RKO (cell line): ENCODE data around the gene AHDC1.
"Not testable (repeated sequence)": the region's sequence is repeated elsewhere in the genome, so short reads cannot be mapped to it uniquely, and the experiment has no call there.

Source experiments
- DNase-seq: peaks from one replicate; pipeline ENCODE4 v3.0.0-alpha.2; 2016; ENCODE audit warnings: low spot score

The AHDC1 gene

GRCh38 chr1:27632387-27633297, 28.7 kb upstream of the AHDC1 start:
- no peak for DNase-seq

GRCh38 chr1:27630859-27631491, 27.0 kb upstream of the AHDC1 start:
- DNase-seq, result no peak

GRCh38 chr1:27628712-27629111, 24.8 kb upstream of the AHDC1 start:
- DNase-seq, result no peak

- DNase-seq, result not testable (repeated sequence)
Measured at GRCh38 chr1:27627733-27628132, 23.8 kb upstream of the AHDC1 start.

- DNase-seq, result no peak
Measured at GRCh38 chr1:27627061-27627460, 23.1 kb upstream of the AHDC1 start.

- no peak for DNase-seq
Measured at GRCh38 chr1:27626031-27626935, 22.3 kb upstream of the AHDC1 start.

GRCh38 chr1:27624467-27625178, 20.7 kb upstream of the AHDC1 start:
- DNase-seq, result no peak

- DNase-seq, result no peak
Measured at GRCh38 chr1:27623327-27624212, 19.6 kb upstream of the AHDC1 start.

GRCh38 chr1:27622828-27623227, 18.9 kb upstream of the AHDC1 start:
- DNase-seq, result no peak

GRCh38 chr1:27621051-27621920, 17.3 kb upstream of the AHDC1 start:
- DNase-seq, result no peak

GRCh38 chr1:27619782-27620438, 16.0 kb upstream of the AHDC1 start:
- not testable (repeated sequence) for DNase-seq

- no peak for DNase-seq
Measured at GRCh38 chr1:27618341-27619082, 14.6 kb upstream of the AHDC1 start.

GRCh38 chr1:27617420-27617819, 13.5 kb upstream of the AHDC1 start:
- DNase-seq, result no peak

- no peak for DNase-seq
Measured at GRCh38 chr1:27616441-27616840, 12.5 kb upstream of the AHDC1 start.

- no peak for DNase-seq
Measured at GRCh38 chr1:27615346-27616192, 11.6 kb upstream of the AHDC1 start.

- no peak for DNase-seq
Measured at GRCh38 chr1:27614625-27615344, 10.8 kb upstream of the AHDC1 start.
